Upper lobe of left lung (tissue), 4 donors: ENCODE data around the gene TNRC6B.

ENCODE experiments used
- EP300 ChIP-seq, 4 donors: sonication (generic); formaldehyde crosslinking; IDR thresholded peaks; one replicate each; pipeline ENCODE4 v1.5.1; 2017; ENCODE audit warnings: antibody characterized with exemption in 4 of 4, control low read depth in 2 of 4
- POLR2A ChIP-seq, 4 donors: fragments of 450-650 bp; IDR thresholded peaks; one replicate each; pipeline ENCODE4 v1.5.1; 2016 to 2017; ENCODE audit warnings: antibody characterized with exemption in 4 of 4, mild to moderate bottlenecking in 2 of 4
- POLR2AphosphoS5 ChIP-seq, 2 donors: sonication (generic); formaldehyde crosslinking; IDR thresholded peaks; one replicate each; pipeline ENCODE4 v1.5.1; 2017; ENCODE audit warnings: antibody characterized with exemption in 2 of 2
- TF ChIP-seq, protein P1 (sequence below), 6 experiments: fragments of 450-650 bp in 4 of 6; fragments of 200-600 bp in 2 of 6; sonication (generic) in 2 of 6; IDR thresholded peaks; one replicate each; pipeline ENCODE4 v1.5.1; 2016 to 2019; ENCODE audit warnings: antibody characterized with exemption in 6 of 6

DNA sequence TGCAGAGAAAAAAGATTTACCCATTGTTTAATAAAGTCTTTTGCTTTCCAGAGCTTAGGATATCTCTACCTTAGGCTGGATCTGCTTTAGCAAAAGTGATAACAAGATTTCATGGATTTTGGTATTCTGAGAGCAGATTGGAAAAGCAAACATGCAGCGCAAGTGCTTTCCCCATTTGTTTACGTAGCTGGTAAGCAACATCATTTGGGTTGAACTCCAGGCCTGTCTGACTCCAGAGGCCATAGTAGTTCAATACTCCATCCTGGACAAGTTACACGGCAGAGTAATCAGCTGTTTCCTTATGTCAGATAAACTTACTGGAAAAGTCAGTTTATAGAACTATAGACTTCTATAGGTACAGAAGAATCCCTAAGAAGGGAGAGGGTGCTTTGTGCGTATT lies 40.6 kb upstream of the TNRC6B start:
- TF ChIP-seq, protein P1, sequence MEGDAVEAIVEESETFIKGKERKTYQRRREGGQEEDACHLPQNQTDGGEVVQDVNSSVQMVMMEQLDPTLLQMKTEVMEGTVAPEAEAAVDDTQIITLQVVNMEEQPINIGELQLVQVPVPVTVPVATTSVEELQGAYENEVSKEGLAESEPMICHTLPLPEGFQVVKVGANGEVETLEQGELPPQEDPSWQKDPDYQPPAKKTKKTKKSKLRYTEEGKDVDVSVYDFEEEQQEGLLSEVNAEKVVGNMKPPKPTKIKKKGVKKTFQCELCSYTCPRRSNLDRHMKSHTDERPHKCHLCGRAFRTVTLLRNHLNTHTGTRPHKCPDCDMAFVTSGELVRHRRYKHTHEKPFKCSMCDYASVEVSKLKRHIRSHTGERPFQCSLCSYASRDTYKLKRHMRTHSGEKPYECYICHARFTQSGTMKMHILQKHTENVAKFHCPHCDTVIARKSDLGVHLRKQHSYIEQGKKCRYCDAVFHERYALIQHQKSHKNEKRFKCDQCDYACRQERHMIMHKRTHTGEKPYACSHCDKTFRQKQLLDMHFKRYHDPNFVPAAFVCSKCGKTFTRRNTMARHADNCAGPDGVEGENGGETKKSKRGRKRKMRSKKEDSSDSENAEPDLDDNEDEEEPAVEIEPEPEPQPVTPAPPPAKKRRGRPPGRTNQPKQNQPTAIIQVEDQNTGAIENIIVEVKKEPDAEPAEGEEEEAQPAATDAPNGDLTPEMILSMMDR (IDR thresholded peaks at IDR 0.05): no peak
- TF ChIP-seq POLR2A (IDR thresholded peaks at IDR 0.05): no peak
- no peak for TF ChIP-seq POLR2AphosphoS5 (IDR thresholded peaks at IDR 0.05)
- TF ChIP-seq EP300 (IDR thresholded peaks at IDR 0.05): no peak
